Fibroblast of peridontal ligament (primary cell): ENCODE data around the gene TUFM.
"Not testable (repeated sequence)": the region's sequence is repeated elsewhere in the genome, so short reads cannot be mapped to it uniquely, and the experiment has no call there.

Experiments used
- DNase-seq: peaks from one replicate; pipeline ENCODE4 v3.0.0-alpha.2; 2010; ENCODE audit errors: extremely low read depth

Gene TUFM

DNA sequence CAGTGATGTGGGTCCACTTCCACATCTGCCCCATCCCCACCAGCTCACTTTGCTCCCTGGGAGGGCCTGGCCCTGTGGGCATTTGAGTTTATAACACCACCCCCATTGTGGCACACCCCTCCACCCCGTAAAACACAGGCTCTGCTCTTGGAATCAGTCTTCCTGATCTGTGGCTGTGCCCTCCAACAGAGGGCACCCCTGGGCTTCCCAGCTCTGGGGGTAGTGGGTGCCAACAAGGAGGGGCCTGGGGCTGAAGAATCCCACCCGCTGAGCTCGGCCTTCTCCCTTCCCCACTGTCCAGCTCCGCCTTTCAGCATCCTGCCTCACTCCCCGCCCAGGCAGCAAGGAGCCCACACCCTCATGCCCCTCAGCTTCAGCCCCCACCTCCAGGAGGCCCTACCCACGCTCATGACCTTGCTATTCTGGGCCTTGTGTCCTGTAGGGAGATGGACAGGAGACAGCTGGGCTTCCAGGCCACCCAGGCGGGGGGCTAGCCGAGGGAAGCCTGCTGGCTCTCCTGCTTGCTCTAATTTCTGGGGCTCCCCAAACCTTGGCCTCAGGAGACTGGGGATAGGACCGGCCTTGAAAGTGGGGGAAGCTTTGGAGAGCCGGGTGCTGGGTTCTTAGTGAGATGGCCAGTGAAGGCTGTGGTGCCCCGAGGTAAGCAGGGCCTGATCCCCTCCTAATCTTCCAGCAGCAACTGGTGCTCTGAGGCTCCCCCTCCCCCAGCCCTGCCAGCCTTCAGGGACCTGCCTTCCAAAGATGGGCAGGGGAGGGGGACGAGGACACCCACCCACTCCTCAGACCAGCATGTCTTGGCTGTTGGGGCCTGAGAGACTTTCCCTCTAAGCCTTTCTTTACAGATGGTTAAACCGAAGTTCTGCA is 29.2 kb upstream of the TUFM start:
- DNase-seq, result no peak

DNA sequence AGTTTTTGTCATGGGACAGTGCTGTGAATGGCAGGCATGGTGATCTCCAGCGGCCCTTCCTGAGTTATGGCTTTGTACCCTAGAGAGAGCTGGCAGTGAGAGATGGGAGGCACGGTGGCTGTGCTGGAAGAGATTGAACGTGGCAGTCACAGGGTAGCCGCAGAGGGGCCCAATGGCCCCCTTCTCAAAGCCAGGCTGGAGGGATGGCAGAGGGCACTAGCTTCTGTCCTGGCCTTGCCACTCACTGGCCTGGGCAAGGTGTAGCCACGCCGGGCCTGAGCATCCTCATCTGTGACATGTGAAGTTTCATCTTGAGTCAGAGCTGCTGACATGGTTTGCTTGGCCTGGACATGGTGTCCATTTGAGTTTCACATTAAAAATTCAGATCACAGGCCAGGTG is 28.3 kb upstream of the TUFM start:
- no peak for DNase-seq

DNA sequence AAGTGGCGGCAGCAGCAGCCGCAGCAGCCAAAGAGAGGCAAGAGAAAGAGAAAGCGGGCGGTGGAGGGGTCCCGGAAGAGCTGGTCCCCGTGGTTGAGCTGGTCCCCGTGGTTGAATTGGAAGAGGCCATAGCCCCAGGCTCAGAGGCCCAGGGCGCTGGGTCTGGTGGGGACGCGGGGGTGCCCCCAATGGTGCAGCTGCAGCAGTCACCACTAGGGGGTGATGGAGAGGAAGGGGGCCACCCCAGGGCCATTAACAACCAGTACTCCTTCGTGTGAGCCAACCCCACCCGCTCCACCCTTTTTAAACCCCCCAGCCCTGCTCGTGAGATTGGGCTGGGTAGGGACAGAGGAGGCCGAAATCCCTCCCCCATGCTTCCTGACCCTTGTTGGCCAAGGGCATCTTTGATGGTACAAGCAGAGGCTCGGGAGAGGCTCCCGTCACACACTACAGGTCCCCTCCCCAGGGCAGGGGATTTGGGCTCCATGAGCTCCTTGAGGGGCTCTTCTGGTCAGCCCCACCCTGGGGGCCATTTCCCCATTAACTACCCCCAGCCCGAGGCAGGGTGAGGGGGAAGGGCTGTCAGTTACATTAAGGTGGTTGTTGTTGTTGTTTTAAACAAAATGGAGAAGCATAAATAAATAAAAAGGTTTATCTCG is 27.5 kb upstream of the TUFM start:
- DNase-seq, result no peak

DNA sequence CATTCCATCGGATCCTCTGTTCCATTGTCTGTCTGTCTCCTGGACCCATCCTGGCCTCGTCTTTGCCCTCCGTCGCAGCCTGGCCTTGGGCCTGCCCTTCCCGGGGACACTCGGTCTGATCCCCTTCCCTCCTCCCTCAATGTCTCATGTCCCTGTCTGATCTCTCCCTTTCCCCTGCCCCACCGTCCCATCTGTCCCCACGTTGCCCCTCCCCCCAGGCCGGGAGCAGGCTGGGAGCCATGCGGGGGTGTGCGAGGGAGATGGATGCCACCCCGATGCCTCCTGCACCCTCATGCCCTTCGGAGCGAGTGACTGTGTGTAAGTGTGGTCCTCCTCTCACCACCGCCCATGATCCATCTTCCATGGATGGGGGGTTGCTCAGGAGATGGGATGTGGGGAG is 26.8 kb upstream of the TUFM start:
- no peak for DNase-seq

DNA sequence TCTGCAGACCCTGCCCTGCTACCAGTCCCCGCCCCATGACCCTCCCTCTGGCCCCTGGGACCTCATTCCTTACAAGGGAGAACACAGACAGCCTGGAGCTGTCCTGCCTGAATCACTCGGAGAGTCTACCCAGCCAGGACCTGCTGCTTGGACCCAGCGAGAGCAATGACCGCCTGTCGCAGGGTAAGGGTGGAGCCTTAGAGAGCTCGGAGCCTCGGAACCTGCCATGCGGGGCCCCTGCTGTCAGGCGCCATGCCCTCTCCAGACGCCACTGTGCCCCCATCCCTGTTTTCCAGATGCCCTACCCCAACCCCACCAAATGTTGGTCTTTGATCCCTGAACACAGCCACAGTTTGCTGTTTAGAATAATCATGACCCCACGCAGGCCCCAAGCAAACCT is 23.1 kb upstream of the TUFM start:
- DNase-seq, result no peak

DNA sequence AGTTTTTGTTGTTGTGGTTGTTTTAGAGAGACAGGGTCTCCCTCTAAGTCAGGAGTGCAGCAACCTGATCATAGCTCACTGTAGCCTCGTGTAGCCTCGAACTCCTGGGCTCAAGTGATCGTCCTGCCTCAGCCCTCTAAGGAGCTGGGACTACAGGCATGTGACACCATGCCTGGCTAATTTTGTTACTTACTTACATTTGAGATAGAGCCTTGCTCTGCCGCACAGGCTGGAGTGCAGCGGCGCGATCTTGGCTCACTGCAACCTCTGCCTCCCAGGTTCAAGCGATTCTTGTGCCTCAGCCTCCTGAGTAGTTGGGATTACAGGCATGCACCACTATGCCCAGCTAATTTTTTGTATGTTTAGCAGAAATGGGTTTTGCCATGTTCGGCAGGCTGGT is 21.5 kb upstream of the TUFM start:
- DNase-seq, result not testable (repeated sequence)

DNA sequence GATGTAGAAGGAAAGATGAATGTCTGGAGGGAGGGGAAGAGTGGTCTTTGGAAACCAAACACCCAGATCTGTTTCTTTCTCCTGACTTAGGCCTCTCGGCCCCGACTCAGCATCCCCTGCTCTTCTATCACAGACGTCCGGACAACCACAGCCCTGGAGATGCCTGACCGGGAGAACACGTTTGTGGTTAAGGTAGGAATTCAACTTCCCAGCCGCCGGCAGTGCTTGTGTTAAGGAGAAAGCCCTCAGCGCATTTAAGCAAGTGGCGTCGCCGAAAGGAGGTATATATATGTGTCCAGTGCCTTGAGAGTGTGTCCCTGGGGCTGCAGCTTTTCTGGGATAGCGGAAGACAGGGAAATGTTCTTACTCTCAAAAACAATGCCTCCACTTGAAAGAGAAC is 21.1 kb upstream of the TUFM start:
- DNase-seq, result no peak

DNA sequence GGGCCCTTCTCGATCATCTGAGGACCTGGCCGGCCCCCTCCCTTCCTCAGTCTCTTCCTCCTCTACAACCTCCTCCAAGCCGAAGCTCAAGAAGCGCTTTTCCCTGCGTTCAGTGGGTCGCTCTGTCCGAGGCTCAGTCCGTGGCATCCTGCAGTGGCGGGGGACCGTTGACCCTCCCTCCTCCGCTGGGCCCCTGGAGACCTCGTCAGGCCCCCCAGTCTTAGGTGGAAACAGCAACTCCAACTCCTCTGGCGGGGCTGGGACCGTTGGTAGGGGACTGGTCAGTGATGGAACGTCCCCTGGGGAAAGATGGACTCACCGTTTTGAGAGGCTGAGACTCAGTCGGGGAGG is 20.3 kb upstream of the TUFM start:
- DNase-seq, result no peak

DNA sequence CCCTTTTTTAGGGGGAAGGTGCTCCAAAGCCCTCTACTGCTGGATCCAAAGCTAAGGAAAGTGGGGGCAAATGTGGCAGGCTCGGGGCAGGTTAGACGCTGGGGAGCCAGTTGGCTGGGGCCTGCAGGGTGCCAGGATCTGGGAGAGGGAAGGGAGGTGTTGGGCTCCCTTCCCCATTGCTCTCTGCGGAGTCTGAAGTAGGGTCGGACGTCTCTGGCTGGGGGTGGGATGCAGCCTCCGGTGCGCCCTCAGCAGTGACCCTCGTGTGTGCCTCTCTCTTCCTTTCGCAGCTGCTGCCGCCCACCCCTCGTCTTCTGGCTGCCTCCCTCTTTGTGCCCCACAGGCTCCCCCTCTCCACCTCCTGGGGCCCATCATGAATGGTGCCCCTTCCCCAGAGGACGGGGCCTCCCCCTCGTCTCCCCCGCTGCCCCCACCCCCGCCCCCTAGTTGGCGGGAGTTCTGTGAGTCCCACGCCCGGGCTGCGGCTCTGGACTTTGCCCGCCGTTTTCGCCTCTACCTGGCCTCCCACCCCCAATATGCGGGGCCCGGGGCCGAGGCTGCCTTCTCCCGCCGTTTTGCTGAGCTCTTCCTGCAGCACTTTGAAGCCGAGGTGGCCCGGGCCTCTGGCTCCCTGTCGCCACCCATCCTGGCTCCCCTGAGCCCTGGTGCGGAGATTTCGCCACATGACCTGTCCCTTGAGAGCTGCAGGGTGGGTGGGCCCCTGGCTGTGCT is 19.7 kb upstream of the TUFM start:
- DNase-seq, result no peak

DNA sequence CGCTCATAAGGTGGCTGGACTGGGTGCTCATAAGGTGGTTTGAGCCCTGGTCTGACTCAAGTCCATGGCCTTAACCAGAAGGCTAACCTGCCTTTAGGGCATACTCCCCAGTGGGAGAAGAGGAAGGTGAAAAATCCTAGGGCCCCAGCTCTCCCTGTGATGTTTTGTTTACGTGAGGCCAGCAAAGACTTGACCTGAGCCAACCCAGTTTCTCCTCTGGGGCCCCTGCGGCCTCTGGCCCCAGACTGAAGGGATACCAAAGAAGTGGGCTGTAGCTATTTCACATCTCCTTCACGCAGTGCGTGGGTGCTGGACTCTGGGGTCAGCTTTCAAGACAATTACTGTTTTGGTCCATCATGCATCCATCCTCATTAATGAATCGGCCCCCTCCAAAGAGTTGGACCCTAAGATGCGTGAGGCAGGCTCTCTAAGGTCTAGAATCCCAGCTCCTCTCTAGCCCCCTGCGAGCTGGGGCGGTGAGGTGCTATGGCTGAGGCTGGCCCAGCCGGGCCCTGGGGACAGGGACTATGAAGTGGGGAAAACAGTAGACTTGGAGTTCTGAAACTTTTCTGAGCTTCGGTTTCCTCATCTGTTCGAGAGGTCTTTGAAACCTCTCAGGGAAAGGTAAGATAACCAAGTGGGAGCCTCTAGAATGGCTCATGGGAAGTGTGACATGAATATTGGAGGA is 19.0 kb upstream of the TUFM start:
- DNase-seq, result no peak

DNA sequence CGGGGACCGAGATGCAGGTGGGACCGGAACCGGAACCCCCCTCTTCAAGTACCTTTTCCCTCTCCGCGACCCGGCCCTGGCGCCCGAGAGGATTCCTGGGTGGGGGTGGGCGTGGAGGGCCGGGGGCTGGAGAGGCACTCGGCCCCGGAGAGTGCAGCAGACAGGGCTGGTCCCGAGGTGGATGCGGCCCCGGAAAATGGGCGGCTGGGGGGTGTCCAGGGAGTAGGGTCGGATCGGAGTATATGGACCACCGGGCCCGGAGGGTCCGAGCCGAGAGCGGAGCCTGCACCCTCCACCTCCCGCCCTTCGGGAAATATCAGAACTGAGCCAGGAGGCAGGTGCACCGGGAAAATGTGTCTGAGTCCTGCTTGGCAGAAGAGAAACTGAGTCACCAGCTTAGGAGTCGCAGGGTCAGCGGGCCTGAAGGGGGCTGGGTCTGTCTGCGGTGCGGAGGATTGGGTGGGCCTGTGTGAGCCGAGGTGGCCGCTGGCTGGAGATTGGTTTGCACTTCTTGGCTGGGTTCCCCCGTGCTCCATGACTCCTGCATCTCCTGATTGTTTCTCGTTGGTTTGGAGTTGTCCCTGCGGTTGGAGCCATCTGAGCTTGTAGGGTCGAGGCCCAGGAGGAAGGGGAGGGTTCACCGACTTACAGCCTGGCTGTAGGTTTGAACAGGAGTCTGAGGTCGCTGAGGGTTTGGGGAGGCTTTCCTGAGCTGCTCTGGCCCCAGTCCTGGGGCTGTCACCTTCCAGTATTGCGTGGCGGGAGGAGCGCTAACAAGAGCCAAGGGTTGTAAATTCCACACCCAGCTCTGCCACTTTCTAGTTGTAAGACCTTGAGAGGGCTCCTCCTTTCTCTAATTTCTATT is 18.0 kb upstream of the TUFM start:
- peak; percentile 48 for DNase-seq

DNA sequence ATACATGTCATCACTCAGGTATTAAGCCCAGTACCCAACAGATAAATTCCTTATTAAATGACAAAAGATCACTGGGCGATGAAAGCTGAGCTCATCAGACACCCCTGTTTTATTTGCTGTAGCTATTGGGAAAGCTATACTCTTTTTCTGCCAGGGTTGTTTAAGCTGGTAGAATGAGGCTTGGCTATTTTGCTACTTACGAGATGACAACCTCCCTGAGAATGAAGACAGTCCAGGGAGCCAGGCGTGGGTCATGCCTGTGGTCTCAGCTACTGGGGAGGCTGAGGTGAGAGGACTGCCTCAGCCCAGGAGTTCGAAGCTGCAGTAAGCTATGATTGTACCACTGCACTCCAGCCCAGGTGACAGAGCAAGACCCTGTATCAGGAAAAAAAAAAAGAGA is 13.2 kb upstream of the TUFM start:
- DNase-seq, result no peak

DNA sequence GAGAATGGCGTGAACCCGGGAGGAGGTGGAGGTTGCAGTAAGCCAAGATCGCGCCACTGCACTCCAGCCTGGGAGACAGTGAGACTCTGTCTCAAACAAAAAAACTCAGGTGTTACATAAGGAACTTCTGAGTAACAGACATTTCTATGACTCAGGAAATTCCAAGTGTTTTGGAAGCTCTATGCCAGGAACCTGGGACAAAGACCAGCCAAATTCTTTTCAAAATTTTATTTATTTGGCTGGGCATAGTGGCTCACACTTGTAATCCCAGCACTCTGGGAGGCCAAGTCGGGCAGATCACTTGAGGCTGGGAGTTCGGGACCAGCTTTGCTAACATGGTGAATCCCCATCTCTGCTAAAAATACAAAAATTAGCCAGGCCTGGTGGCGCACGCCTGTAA is 12.3 kb upstream of the TUFM start:
- DNase-seq, result no peak

DNA sequence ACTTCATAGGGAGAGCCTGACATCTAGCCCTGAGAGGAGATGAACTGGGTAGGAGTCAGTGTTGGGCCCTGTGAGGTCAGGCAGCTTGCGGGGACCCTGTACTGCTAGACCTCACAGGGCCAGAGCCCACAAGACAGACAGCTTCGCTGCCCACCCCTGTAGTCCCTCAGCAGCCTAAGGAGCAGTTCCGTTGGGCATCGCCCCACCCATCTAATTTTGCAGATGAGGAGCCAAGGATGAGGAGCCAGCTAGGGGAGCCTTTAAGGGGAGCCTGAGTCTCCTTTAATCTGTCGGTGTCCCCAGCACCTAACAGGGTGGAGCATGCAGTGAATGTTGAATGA is 755 bp upstream of the TUFM start:
- DNase-seq, result peak; percentile 23

DNA sequence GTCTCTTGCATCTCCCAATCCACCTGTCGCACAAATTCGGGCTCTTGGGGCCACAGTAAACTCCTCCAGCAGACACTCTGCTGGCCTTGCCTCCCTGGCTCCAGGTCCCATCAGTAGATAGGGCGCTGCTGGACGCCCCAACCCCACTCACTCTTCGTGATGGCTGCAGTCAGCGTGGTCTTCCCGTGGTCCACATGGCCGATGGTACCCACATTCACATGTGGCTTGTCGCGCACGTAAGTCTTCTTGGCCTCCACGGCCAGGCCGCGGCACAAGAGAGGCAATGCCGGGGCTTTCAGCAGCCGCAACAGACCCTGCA is 428 bp downstream of the TUFM start:
- DNase-seq, result no peak

DNA sequence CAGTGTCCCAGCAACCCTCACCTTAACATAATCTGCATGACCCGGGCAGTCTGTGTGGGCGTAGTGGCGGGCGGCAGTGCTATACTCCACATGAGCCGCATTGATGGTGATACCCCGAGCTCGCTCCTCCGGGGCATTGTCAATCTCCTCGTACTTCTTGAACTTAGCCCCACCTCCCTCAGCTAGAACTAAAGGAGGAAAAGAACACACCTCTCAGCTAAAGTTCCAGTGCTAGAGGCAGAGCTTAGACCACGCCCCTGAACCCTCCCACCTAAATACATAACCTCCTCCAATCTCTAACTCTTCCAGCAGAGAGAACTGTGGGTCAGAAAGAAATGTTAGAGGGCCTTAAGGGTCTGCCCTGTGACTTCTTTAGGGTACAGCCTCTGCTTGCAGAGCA is 855 bp downstream of the TUFM start:
- peak; percentile 23 for DNase-seq

DNA sequence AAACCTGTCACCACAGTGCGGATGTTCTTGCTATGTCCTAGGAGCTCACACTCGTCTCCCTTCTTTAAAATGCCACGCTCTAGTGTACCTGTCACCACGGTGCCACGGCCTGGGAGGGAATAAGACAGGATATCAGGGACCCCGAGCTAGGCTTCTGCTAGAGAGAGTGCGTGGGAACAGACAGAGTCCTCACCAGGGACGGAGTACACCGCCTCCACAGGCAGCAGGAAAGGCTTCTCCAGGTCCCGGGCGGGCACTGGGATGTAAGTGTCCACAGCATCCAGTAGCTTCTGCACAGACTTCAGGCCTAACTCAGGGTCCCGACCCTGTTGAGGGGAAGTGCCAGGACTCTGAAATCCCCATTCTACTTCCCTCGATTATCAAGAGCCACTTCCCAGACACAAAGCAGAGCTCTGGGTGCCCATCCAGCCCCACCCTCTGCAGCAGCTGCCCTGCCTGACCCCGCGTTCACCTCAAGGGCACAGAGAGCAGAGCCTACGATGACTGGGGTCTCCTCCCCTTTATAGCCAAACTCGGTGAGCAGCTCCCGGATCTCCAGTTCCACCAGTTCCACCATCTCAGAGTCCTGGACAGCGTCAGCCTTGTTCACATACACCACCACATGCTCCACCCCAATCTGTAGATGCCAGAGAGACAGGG is 1.8 kb downstream of the TUFM start:
- DNase-seq, result no peak

DNA sequence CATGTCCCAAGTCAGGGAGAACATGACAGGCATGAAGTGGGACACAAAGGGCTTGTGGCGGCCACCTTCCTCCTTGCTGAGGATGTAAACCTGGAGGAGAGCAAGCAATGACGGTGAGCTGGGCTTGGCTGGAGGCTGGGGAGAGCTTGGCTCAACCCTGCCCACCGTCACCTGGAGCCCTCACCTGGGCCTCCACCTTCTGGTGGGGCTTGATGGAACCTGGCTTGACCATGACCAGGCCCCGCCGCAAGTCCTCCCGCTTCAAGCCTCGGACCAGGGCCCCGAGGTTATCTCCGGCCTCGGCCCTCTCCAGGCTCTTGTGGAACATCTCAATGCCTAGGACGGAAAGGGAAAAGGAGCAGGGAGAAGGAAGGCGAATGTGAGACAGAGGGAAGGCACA is 2.4 kb downstream of the TUFM start:
- DNase-seq, result no peak

DNA sequence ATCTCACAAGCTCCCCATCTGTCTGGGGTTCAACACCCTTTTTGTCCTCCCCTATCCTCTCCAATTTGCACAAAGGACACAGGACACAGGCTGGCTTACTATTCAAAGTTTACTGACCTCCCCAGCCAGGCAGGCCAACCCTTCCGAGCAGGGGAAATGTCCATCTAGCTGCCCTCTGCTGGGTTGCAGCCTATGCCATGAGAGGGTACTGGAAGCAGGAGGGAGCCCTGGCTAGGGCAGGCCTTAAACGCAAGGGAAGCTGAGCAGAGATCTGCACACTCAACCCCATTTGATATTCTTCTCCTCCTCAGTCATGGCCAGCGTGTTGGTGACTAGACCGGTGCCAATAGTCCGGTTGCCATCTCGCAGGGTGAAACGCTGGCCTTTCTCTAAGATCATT is 3.5 kb downstream of the TUFM start:
- no peak for DNase-seq

DNA sequence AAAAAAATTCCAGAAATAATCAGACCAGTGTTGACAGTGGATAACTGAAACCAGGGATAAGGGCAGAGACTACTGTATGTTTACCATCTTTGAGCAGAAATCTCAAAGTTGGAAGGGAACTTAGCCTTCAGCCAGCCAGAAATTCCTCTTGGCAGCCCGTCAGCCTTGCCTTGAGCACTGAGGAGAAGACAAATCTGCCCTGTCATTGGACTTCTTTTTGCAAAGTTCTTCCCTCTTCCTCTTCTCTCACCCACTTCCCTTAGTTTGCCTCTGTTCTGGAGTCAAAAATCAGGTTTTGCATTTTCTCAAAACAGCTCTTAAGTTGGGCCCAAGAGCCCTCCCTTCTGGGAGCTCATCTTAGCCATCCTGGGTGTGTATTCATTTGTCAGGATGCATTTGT is 6.2 kb downstream of the TUFM start:
- DNase-seq, result no peak

DNA sequence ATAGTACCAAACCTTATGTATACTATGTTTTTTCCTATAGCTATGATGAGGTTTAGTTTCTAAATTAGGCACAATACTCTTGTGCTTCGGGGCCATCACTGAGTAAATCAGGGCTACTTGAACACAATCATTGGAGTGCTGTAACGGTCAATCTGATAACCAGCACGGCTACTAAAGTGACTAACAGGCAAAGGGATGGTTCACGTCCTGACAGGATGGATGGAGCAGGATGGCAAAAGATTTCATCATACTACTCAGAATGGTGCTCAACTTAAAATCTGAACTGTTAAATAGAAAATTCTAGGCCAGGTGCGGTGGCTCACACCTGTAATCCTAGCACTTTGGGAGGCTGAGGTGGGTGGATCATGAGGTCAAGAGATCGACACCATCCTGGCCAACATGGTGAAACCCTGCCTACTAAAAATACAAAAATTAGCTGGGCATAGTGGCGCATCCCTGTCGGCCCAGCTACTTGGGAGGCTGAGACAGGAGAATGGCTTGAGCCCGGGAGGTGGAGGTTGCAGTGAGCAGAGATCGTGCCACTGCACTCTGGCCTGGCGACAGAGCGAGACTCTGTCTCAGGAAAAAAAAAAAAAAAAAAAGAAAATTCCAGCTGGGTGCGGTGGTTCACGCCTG is 7.0 kb downstream of the TUFM start:
- no peak for DNase-seq
